DND-41 (cell line): ENCODE measurements around the gene CAGE1.
"Not testable (repeated sequence)": the region's sequence is repeated elsewhere in the genome, so short reads cannot be mapped to it uniquely, and the experiment has no call there.

Experiments used
- CTCF ChIP-seq: IDR thresholded peaks from 2 replicates; pipeline ENCODE4 v1.5.1; 2012; ENCODE audit warnings: borderline replicate concordance, low read length, moderate library complexity, mild to moderate bottlenecking; ENCODE audit not compliant: poor library complexity, severe bottlenecking; ENCODE audit errors: extremely low read depth
- EZH2 ChIP-seq: IDR thresholded peaks from 3 replicates; pipeline ENCODE4 v1.6.1; 2012; ENCODE audit warnings: borderline replicate concordance, low read depth, mild to moderate bottlenecking, moderate library complexity, low read length, inconsistent platforms; ENCODE audit not compliant: severe bottlenecking

- not testable (repeated sequence) for TF ChIP-seq CTCF, EZH2
These were observed 37.6 kb downstream of the CAGE1 start for GRCh38 chr6:7351916-7352315.
